Left colon (tissue), 2 donors: ENCODE data around the gene SNW1. TPM values are rescaled to one million over a fixed set of nuclear protein-coding genes. Genes with fewer than 3 reads are reported as not detected.
"Not testable (repeated sequence)": the region's sequence is repeated elsewhere in the genome, so short reads cannot be mapped to it uniquely, and the experiment has no call there.

ENCODE experiments used
- ATAC-seq: fragments of 200-7000 bp; cut with Tn5 transposase; one replicate; pipeline ENCODE4 v1.9.1; 2020; ENCODE audit warnings: mild to moderate bottlenecking, moderate library complexity
- DNase-seq, 2 donors: peaks; one replicate each; pipeline ENCODE4 v3.0.0-alpha.2; 2020
- intact Hi-C, 2 donors: fragments of 100-400 bp; cut with DNase I in 1 of 2; cut with micrococcal nuclease in 1 of 2; formaldehyde crosslinking; loops; one replicate each; pipeline versions ENCODE4 v1.11.2 to v1.14.0; 2022; cut with DNase I, micrococcal nuclease
- long read RNA-seq: library from polyadenylated mRNA; unstranded; transcript quantifications from one replicate; pipeline ENCODE4 v2.0.0, GENCODE V29; 2021
- total RNA-seq, 2 donors: library from RNA; stranded (reverse); fragmentation: NEBNext Ultra II Directional; extraction: Animal tissue kit (Norgen Biotek cat#: 25700); gene quantifications; one replicate each; pipeline ENCODE4 v1.2.1, GENCODE V29; 2021
- donor health status: DM: no; HTN: no; CAD: no.
- donor health status: DM: yes; HTN: yes; CAD: no.

SNW1 gene
- total RNA-seq = 10 to 100 TPM; 60.6 to 67.1 TPM
- long read RNA-seq, transcript SNW1-201 (14 exons, 2,163 nt) = major isoform, 47 of 67 reads
- long read RNA-seq, partial matches to known transcripts = 12 of 67 reads
- long read RNA-seq, other reads (novel, unspliced or antisense) = 7 of 67 reads

GRCh38 chr14:77760381-77761204 is at the start of gene SNW1:
Gene SNW1 (minus strand): TSS chr14:77761156. CDS start chr14:77761127, 29 bp downstream.
- intact Hi-C loops = no loop called here
- DNase-seq = peak; percentile 94 to 95
- ATAC-seq = peak; percentile 98

GRCh38 chr14:77809011-77809410 is 48.1 kb upstream of the SNW1 start:
- ATAC-seq (no peak), DNase-seq (no peak)
- intact Hi-C loops = no loop called here

- ATAC-seq (no peak), DNase-seq (no peak)
- intact Hi-C loops = no loop called here
These were observed 47.3 kb upstream of the SNW1 start for GRCh38 chr14:77808250-77808649.

GRCh38 chr14:77805706-77806105 is 44.8 kb upstream of the SNW1 start:
- no peak for ATAC-seq
- intact Hi-C loops = no loop called here

GRCh38 chr14:77804592-77804991 is 43.6 kb upstream of the SNW1 start:
- ATAC-seq = peak; percentile 36
- intact Hi-C loops = no loop called here

More at GRCh38 chr14:77805706-77806105, 44.8 kb upstream of the SNW1 start:
- DNase-seq = no peak

GRCh38 chr14:77800814-77801213 is 39.9 kb upstream of the SNW1 start:
- intact Hi-C loops = no loop called here
- no peak for DNase-seq
- no peak for ATAC-seq

More at GRCh38 chr14:77804592-77804991, 43.6 kb upstream of the SNW1 start:
- DNase-seq = peak in 1 of 2 donors; percentile 37

- intact Hi-C loops = no loop called here
- ATAC-seq = peak; percentile 96
- peak; percentile 88 to 94 for DNase-seq
These were observed 39.1 kb upstream of the SNW1 start, which contains the start of gene ADCK1 for GRCh38 chr14:77799863-77800730. Gene ADCK1 (plus strand): TSS chr14:77800109. CDS start chr14:77818979, 18,870 bp downstream.

GRCh38 chr14:77799456-77799855 is 38.5 kb upstream of the SNW1 start:
- ATAC-seq, intact Hi-C loops: not testable (repeated sequence)
- peak in 1 of 2 donors; percentile 23 for DNase-seq

- no peak for DNase-seq
- ATAC-seq = no peak
- intact Hi-C loops = no loop called here
These were observed 33.4 kb upstream of the SNW1 start for GRCh38 chr14:77794357-77794756.

- DNase-seq, ATAC-seq, intact Hi-C loops: not testable (repeated sequence)
These were observed 32.3 kb upstream of the SNW1 start for GRCh38 chr14:77793255-77793654.

GRCh38 chr14:77791225-77791600 is 30.3 kb upstream of the SNW1 start:
- DNase-seq (no peak), ATAC-seq (no peak)
- intact Hi-C loops = no loop called here

GRCh38 chr14:77790566-77791224 is 29.7 kb upstream of the SNW1 start:
- ATAC-seq = no peak
- intact Hi-C loops = no loop called here
- no peak for DNase-seq

GRCh38 chr14:77786148-77786547 is 25.2 kb upstream of the SNW1 start:
- ATAC-seq = no peak
- intact Hi-C loops = no loop called here
- DNase-seq = no peak

GRCh38 chr14:77782202-77782601 is 21.2 kb upstream of the SNW1 start:
- DNase-seq (no peak), ATAC-seq (no peak)
- intact Hi-C loops = no loop called here

GRCh38 chr14:77773966-77774365 is 13.0 kb upstream of the SNW1 start:
- DNase-seq, intact Hi-C loops, ATAC-seq: not testable (repeated sequence)

GRCh38 chr14:77768442-77769069 is 7.6 kb upstream of the SNW1 start:
- ATAC-seq, intact Hi-C loops, DNase-seq: not testable (repeated sequence)

GRCh38 chr14:77763978-77764377 is 3.0 kb upstream of the SNW1 start:
- DNase-seq (no peak), ATAC-seq (no peak)
- intact Hi-C loops = no loop called here

GRCh38 chr14:77763316-77763715 is 2.4 kb upstream of the SNW1 start:
- intact Hi-C loops = no loop called here
- ATAC-seq (no peak), DNase-seq (no peak)
